ENCODE data around the gene SSRP1. TPM values are rescaled to one million over a fixed set of nuclear protein-coding genes. Genes with fewer than 3 reads are reported as not detected.

SSRP1 gene
- polyA plus RNA-seq, 1 donor (not counting 4 experiments of a cell fraction or from before 2014, with no cell fraction given): 115 TPM

DNA sequence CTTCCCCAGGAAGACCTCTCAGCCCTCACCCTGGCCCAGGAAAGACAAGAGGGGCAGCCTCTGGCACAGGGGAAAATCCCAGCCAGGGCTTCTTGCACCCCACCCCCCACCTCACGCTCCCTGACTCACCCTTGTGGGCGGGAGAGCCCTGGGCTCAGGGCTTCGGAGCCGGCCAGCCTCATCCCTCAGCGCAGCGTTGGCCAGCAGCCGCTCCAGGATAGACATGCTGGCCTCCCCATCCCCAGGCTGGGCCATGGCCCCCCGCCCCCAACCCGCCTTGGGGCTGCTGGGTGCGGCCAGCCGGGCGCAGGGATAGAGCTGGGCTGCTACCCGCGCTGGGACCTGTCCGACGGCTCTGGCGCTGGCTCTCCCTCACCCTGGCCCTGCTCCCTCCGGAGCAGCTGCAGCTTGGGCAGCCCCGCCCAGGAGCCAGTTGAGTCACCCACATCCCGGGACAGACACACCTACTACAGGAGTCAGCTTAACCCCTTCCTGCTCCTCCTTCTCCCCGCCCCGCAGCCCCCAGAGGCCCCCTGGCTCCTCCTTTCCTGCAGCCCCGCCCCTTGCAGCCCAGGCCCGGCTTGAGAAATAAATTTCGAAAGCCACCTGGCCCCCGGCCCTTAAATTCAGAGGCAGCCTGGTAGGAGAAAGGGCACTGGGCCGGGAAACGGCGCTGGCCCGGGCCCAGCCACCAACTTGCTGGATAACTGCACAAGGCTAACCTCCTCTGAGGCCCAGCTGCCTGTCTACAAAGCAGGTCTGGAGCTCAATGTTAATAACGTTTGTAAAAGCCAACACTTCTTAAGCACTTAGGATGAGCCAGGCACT is 24.4 kb downstream of the SSRP1 start:
- no peak overlapping the region for H2AFZ ChIP-seq (ENCODE audit: control insufficient read depth, low read length)
- no peak for TF ChIP-seq EZH2 (IDR thresholded peaks at IDR 0.05; ENCODE audit: low read length)
- TF ChIP-seq, protein P1, sequence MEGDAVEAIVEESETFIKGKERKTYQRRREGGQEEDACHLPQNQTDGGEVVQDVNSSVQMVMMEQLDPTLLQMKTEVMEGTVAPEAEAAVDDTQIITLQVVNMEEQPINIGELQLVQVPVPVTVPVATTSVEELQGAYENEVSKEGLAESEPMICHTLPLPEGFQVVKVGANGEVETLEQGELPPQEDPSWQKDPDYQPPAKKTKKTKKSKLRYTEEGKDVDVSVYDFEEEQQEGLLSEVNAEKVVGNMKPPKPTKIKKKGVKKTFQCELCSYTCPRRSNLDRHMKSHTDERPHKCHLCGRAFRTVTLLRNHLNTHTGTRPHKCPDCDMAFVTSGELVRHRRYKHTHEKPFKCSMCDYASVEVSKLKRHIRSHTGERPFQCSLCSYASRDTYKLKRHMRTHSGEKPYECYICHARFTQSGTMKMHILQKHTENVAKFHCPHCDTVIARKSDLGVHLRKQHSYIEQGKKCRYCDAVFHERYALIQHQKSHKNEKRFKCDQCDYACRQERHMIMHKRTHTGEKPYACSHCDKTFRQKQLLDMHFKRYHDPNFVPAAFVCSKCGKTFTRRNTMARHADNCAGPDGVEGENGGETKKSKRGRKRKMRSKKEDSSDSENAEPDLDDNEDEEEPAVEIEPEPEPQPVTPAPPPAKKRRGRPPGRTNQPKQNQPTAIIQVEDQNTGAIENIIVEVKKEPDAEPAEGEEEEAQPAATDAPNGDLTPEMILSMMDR (optimal IDR thresholded peaks at IDR 0.05 in 1 of 3, IDR thresholded peaks at IDR 0.05 in 1 of 3, conservative IDR thresholded peaks at IDR 0.05 in 1 of 3; ENCODE audit: extremely low read depth in 1 of 3, insufficient read depth in 2 of 3, low read length in 3 of 3): no peak
- peaks cover 45% of the 10 kb centered on the region for H3K79me2 ChIP-seq (ENCODE audit: control insufficient read depth, insufficient read depth, low read length)
- H3K4me2 ChIP-seq (ENCODE audit: control insufficient read depth, extremely low read depth, insufficient read depth, low read depth, low read length): peak overlapping the region; percentile 98
- no peaks in the 10 kb centered on the region for H3K9me3 ChIP-seq (ENCODE audit: control insufficient read depth, low read depth, low read length)
- peaks cover 61% of the 10 kb centered on the region for H3K4me1 ChIP-seq (ENCODE audit: control insufficient read depth, extremely low read depth, insufficient read depth, low read length)
- H3K4me3 ChIP-seq (ENCODE audit: control insufficient read depth in 2 of 3, extremely low read depth in 1 of 3, insufficient read depth in 2 of 3, low read depth in 1 of 3, low read length in 3 of 3): peak overlapping the region; percentile 41 to 68 (median 67)
- FAIRE-seq: peak; percentile 78
- peak overlapping the region; percentile 87 for H3K9ac ChIP-seq (ENCODE audit: control insufficient read depth, extremely low read depth, insufficient read depth, low read length)
- DNase-seq (ENCODE audit: low read depth, low spot score): no peak
- H3K9me1 ChIP-seq (ENCODE audit: control insufficient read depth, extremely low read depth, insufficient read depth, low read length): peaks cover 11% of the 10 kb centered on the region
- peaks cover 13% of the 10 kb centered on the region for H4K20me1 ChIP-seq (ENCODE audit: control insufficient read depth, extremely low read depth, insufficient read depth, low read length)
- peaks cover 68 to 79% of the 10 kb centered on the region in 2 experiments for H3K36me3 ChIP-seq (ENCODE audit: control insufficient read depth in 2 of 2, extremely low read depth in 1 of 2, insufficient read depth in 2 of 2, low read length in 2 of 2)
- no peaks in the 10 kb centered on the region for H3K27me3 ChIP-seq (ENCODE audit: control insufficient read depth, extremely low read depth, insufficient read depth, low read length)
- peak overlapping the region; percentile 96 for H3K27ac ChIP-seq (ENCODE audit: control insufficient read depth, insufficient read depth, low read length)
- dilution Hi-C loops (cut with MboI; ENCODE audit: extremely low pct_ligation_motif_present, low sequenced_read_pairs): no loop called here

DNA sequence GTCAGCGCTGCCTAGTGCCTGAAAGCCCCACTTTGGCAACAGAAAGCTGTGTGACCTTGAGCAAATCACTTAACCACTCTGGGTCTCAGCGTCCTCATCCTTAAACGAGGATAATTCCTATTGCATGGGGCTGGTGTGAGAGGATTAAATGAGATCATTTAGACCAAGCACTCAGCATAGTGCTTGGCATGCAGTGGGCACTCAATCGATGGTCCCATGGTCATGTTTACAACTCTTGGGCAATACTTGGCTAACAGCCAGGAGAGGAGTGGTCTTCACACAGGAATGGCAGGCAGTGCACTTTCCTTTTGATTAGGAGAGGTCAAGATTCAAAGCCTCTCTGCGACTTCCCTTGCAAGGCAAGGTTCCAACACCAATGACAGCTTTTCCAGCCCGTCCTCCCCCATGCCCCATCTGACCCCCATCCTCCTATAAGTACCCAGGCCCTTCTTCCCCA is 25.0 kb downstream of the SSRP1 start:
- peak overlapping the region; percentile 96 for H3K27ac ChIP-seq (ENCODE audit: control insufficient read depth, insufficient read depth, low read length)
- no peak for DNase-seq (ENCODE audit: low read depth, low spot score)
- TF ChIP-seq, protein P1 (optimal IDR thresholded peaks at IDR 0.05 in 1 of 3, IDR thresholded peaks at IDR 0.05 in 1 of 3, conservative IDR thresholded peaks at IDR 0.05 in 1 of 3; ENCODE audit: extremely low read depth in 1 of 3, insufficient read depth in 2 of 3, low read length in 3 of 3): no peak
- TF ChIP-seq EZH2 (IDR thresholded peaks at IDR 0.05; ENCODE audit: low read length): no peak
- H4K20me1 ChIP-seq (ENCODE audit: control insufficient read depth, extremely low read depth, insufficient read depth, low read length): peaks cover 13% of the 10 kb centered on the region
- peaks cover 64 to 74% of the 10 kb centered on the region in 2 experiments for H3K36me3 ChIP-seq (ENCODE audit: control insufficient read depth in 2 of 2, extremely low read depth in 1 of 2, insufficient read depth in 2 of 2, low read length in 2 of 2)
- FAIRE-seq: peak; percentile 56
- peaks cover 47% of the 10 kb centered on the region for H3K79me2 ChIP-seq (ENCODE audit: control insufficient read depth, insufficient read depth, low read length)
- H3K27me3 ChIP-seq (ENCODE audit: control insufficient read depth, extremely low read depth, insufficient read depth, low read length): no peaks in the 10 kb centered on the region
- H3K9ac ChIP-seq (ENCODE audit: control insufficient read depth, extremely low read depth, insufficient read depth, low read length): peak overlapping the region; percentile 87
- H3K9me1 ChIP-seq (ENCODE audit: control insufficient read depth, extremely low read depth, insufficient read depth, low read length): peaks cover 11% of the 10 kb centered on the region
- H3K4me1 ChIP-seq (ENCODE audit: control insufficient read depth, extremely low read depth, insufficient read depth, low read length): peaks cover 66% of the 10 kb centered on the region
- dilution Hi-C loops (cut with MboI; ENCODE audit: extremely low pct_ligation_motif_present, low sequenced_read_pairs): no loop called here
- H2AFZ ChIP-seq (ENCODE audit: control insufficient read depth, low read length): no peak overlapping the region
- H3K4me2 ChIP-seq (ENCODE audit: control insufficient read depth, extremely low read depth, insufficient read depth, low read depth, low read length): peak overlapping the region; percentile 98
- H3K4me3 ChIP-seq (ENCODE audit: control insufficient read depth in 2 of 3, extremely low read depth in 1 of 3, insufficient read depth in 2 of 3, low read depth in 1 of 3, low read length in 3 of 3): peak overlapping the region; percentile 41 to 68 (median 67)
- no peaks in the 10 kb centered on the region for H3K9me3 ChIP-seq (ENCODE audit: control insufficient read depth, low read depth, low read length)

Data from keratinocyte (primary cell).